PC-3 (cell line): ENCODE data around the gene CCNY.

Experiments
- CTCF ChIP-seq: fragments of 300-600 bp; sonication (generic); conservative IDR thresholded peaks from 2 replicates; pipeline ENCODE4 v1.5.1; 2017; ENCODE audit warnings: antibody characterized with exemption, low read depth, mild to moderate bottlenecking, low read length
- EZH2 ChIP-seq: fragments of 300-600 bp; sonication (generic); IDR thresholded peaks from one replicate; pipeline ENCODE4 v1.6.1; 2017; ENCODE audit warnings: antibody characterized with exemption, mild to moderate bottlenecking, low read length; ENCODE audit not compliant: unreplicated experiment
- EZH2phosphoT487 ChIP-seq: fragments of 300-600 bp; sonication (generic); IDR thresholded peaks from 2 replicates; pipeline ENCODE4 v1.6.1; 2018; ENCODE audit warnings: mild to moderate bottlenecking, antibody characterized with exemption, low read length, borderline replicate concordance

DNA sequence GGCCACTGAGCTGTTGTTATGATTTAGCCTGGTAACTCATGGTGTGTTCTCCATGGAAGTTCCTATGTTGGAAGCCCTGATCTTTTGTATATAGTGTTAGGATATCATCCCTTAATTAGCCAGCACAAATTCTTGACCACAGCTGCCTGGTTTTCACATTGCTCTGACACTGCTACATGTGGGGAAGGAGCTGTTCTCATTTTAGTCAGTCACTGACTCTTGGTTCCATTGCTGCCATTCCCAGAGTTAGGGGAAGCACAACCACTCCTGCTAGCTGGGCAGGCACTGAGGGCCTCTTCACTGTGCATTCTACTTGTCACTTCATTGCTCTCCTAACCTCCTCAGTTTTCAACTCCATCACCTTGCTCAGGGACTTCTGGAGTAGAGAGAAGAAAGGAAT lies 170.4 kb downstream of the CCNY start:
- no peak for TF ChIP-seq CTCF
- TF ChIP-seq EZH2phosphoT487, result no peak
- no peak for TF ChIP-seq EZH2
